Cerebellar cortex (tissue), 1 donor: ENCODE data around the gene SDK1.

ENCODE experiments used
- DNase-seq: peaks from one replicate; pipeline ENCODE4 v3.0.0-alpha.2; 2015; ENCODE audit warnings: low spot score

The SDK1 gene

GRCh38 chr7:3991731-3992231 lies 690.7 kb downstream of the SDK1 start:
- peak; percentile 1 for DNase-seq

- DNase-seq: no peak
Observed at GRCh38 chr7:3992841-3993240, 691.8 kb downstream of the SDK1 start.

GRCh38 chr7:3994764-3995163 lies 693.7 kb downstream of the SDK1 start:
- DNase-seq: no peak

- DNase-seq: no peak
Observed at GRCh38 chr7:3995187-3995586, 694.1 kb downstream of the SDK1 start.

- no peak for DNase-seq
Observed at GRCh38 chr7:3998060-3998459, 697.0 kb downstream of the SDK1 start.

GRCh38 chr7:4000139-4000538 lies 699.1 kb downstream of the SDK1 start:
- DNase-seq: no peak

GRCh38 chr7:4000934-4001333 lies 699.9 kb downstream of the SDK1 start:
- no peak for DNase-seq

GRCh38 chr7:4001742-4002141 lies 700.7 kb downstream of the SDK1 start:
- no peak for DNase-seq

GRCh38 chr7:4003503-4003902 lies 702.5 kb downstream of the SDK1 start:
- DNase-seq: no peak

GRCh38 chr7:4006687-4007086 lies 705.6 kb downstream of the SDK1 start:
- no peak for DNase-seq

GRCh38 chr7:4009211-4010060 lies 708.4 kb downstream of the SDK1 start:
- DNase-seq: peak; percentile 3

GRCh38 chr7:4010061-4010605 lies 709.1 kb downstream of the SDK1 start:
- DNase-seq: no peak

- no peak for DNase-seq
Observed at GRCh38 chr7:4010923-4011656, 710.0 kb downstream of the SDK1 start.

- DNase-seq: no peak
Observed at GRCh38 chr7:4013793-4014192, 712.7 kb downstream of the SDK1 start.

GRCh38 chr7:4014346-4015050 lies 713.4 kb downstream of the SDK1 start:
- DNase-seq: no peak

GRCh38 chr7:4015371-4015770 lies 714.3 kb downstream of the SDK1 start:
- DNase-seq: no peak

GRCh38 chr7:4015996-4016395 lies 714.9 kb downstream of the SDK1 start:
- no peak for DNase-seq

GRCh38 chr7:4017081-4017480 lies 716.0 kb downstream of the SDK1 start:
- no peak for DNase-seq

GRCh38 chr7:4017785-4018184 lies 716.7 kb downstream of the SDK1 start:
- DNase-seq: no peak

- DNase-seq: no peak
Observed at GRCh38 chr7:4018601-4019316, 717.7 kb downstream of the SDK1 start.

GRCh38 chr7:4020086-4020485 lies 719.0 kb downstream of the SDK1 start:
- no peak for DNase-seq

GRCh38 chr7:4021413-4021812 lies 720.4 kb downstream of the SDK1 start:
- no peak for DNase-seq
